Fibroblast of lung (primary cell): ENCODE data around the gene SHROOM3. TPM values are rescaled to one million over a fixed set of nuclear protein-coding genes. Genes with fewer than 3 reads are reported as not detected.

ENCODE experiments used
- DNase-seq, 2 donors: peaks; one replicate each; pipeline versions ENCODE4 v3.0.0 to v3.0.0-alpha.2; 2010; ENCODE audit warnings: low read depth in 2 of 2
- H2AFZ ChIP-seq: 2 replicates; pipeline ENCODE4 v1.5.1; 2012; ENCODE audit warnings: low read length, control low read depth, inconsistent platforms
- H3K27ac ChIP-seq: 2 replicates; pipeline ENCODE4 v1.5.1; 2011; ENCODE audit warnings: low read length, control low read depth; ENCODE audit not compliant: insufficient read depth
- H3K27me3 ChIP-seq: 2 replicates; pipeline ENCODE4 v1.5.1; 2011; ENCODE audit warnings: mild to moderate bottlenecking, low read length; ENCODE audit not compliant: control insufficient read depth, insufficient read depth
- H3K36me3 ChIP-seq: 2 replicates; pipeline ENCODE4 v1.5.1; 2011; ENCODE audit warnings: low read length; ENCODE audit not compliant: control insufficient read depth, insufficient read depth
- H3K4me1 ChIP-seq: 2 replicates; pipeline ENCODE4 v1.5.1; 2011; ENCODE audit warnings: low read length; ENCODE audit not compliant: control insufficient read depth, insufficient read depth; ENCODE audit errors: extremely low read depth
- H3K4me2 ChIP-seq: 2 replicates; pipeline ENCODE4 v1.5.1; 2011; ENCODE audit warnings: low read length, control low read depth; ENCODE audit not compliant: insufficient read depth; ENCODE audit errors: extremely low read depth
- H3K4me3 ChIP-seq, 4 experiments: fragments of 200-600 bp in 1 of 4; sonication (generic) in 1 of 4; replicated peaks in 1 of 4; 2 replicates each; pipeline ENCODE4 v1.5.1; 2011 to 2016; ENCODE audit warnings: low read length in 4 of 4, low read depth in 3 of 4, mild to moderate bottlenecking in 3 of 4, control low read depth in 2 of 4, inconsistent platforms in 1 of 4, mixed read lengths in 1 of 4; ENCODE audit not compliant: insufficient read depth in 1 of 4; ENCODE audit errors: control extremely low read depth in 1 of 4
- H3K79me2 ChIP-seq: 2 replicates; pipeline ENCODE4 v1.5.1; 2012; ENCODE audit warnings: mild to moderate bottlenecking, low read length, inconsistent platforms; ENCODE audit not compliant: control insufficient read depth, insufficient read depth
- H3K9ac ChIP-seq: 2 replicates; pipeline ENCODE4 v1.5.1; 2011; ENCODE audit warnings: mild to moderate bottlenecking, low read length, control low read depth; ENCODE audit not compliant: insufficient read depth
- H3K9me3 ChIP-seq: 2 replicates; pipeline ENCODE4 v1.5.1; 2012; ENCODE audit warnings: low read depth, low read length; ENCODE audit not compliant: control insufficient read depth, insufficient read depth
- H4K20me1 ChIP-seq: 2 replicates; pipeline ENCODE4 v1.5.1; 2011; ENCODE audit warnings: low read length; ENCODE audit not compliant: control insufficient read depth, insufficient read depth; ENCODE audit errors: extremely low read depth
- EZH2 ChIP-seq: IDR thresholded peaks from 2 replicates; pipeline ENCODE4 v1.5.1; 2012; ENCODE audit warnings: low read length, control low read depth, mild to moderate bottlenecking; ENCODE audit errors: missing control alignments
- polyA plus RNA-seq, 2 donors: library from polyadenylated mRNA; depleted of rRNA in 1 of 2; stranded (reverse) in 1 of 2; unstranded in 1 of 2; fragments of >200 nt; gene quantifications; 2 replicates each; pipeline ENCODE4 v1.2.1, GENCODE V29; 2011 to 2012; ENCODE audit warnings: missing spikeins in 1 of 2
- total RNA-seq: library from RNA; depleted of rRNA; stranded (reverse); fragments of >200 nt; gene quantifications from 2 replicates; pipeline ENCODE4 v1.2.1, GENCODE V29; 2014
- TF ChIP-seq, protein P1 (sequence below), 2 donors: IDR thresholded peaks in 1 of 2; conservative IDR thresholded peaks in 1 of 2; 1 replicate in 1 of 2; 2 replicates in 1 of 2; pipeline ENCODE4 v1.5.1; 2011 to 2012; ENCODE audit warnings: low read length in 2 of 2, control low read depth in 1 of 2, inconsistent platforms in 1 of 2, low read depth in 1 of 2, mild to moderate bottlenecking in 1 of 2

The SHROOM3 gene
- total and polyA plus RNA-seq, 2 donors (not counting 1 experiment from before 2014, with no cell fraction given) = 9.9 to 23.9 TPM

DNA sequence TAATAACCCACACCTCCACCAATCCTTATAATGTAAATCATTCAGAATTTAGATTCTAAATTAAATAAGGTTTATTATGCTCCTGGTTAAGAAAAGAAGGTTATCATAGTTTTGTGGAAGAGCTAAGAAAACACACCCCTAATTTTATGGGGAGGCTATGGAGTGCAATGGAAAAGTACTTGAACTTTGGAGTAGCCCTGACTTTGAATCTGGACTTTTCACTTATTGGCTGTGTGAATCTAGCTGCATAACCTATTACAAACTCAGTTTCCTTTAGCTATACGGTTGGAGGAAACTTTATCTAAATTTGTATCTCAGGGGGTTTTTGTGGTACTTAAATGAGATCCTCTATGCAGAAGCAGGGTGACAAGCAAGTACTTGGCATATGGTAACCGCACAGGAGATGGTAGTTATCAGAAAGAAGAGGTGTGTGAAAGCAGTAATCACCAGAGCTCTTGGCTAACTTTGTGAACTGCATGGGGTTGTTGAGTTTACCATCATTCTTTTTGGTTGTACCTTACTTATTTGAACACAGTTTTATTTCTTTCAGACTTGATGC lies 143.1 kb downstream of the SHROOM3 start:
- Histone ChIP-seq H3K9me3 (no peaks in the 10 kb centered on the region), H3K4me2 (no peak overlapping the region), H3K27me3 (no peaks in the 10 kb centered on the region), H3K27ac (no peak overlapping the region), H4K20me1 (no peaks in the 10 kb centered on the region), H3K79me2 (no peaks in the 10 kb centered on the region), H2AFZ (no peak overlapping the region), H3K9ac (no peak overlapping the region), H3K4me3 (no peak overlapping the region), H3K36me3 (no peaks in the 10 kb centered on the region), H3K4me1 (no peaks in the 10 kb centered on the region)
- DNase-seq = no peak
- TF ChIP-seq EZH2 = no peak

DNA sequence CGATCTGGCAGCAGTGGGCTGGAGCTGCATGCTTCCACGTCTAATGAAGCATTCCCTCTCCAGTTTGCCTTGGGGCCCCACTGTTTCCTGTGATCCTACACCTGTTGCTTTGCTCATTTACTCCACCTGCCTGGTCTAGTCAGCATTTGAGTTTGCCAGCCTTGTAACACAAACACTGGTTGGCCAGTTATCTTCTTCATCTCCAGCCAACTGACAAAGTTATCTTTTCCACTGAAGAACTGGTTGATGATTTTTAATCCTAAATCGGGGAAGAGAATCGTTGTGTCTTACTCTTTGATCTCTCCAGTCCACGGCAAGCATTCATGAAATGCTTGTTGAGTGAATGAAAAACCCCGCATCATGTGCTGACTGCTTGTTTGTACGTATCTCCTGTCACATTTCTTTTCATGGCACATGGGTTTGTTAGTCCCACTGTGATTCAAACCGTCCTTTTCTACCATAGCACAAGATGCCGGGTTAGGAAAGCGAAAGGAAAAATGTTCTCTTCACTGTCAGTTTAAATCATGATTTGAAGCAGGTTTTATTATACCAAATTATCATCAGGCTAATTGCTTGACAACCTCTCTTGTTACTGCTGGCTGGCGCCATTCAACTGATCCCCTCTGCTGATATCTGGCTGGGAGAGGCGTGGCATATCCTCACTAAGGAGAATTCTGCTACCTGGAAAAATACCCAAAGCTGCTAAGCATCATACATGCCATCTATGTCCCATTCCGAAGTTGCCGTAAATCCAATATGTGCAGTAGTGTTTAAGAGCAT lies 144.8 kb downstream of the SHROOM3 start:
- Histone ChIP-seq H2AFZ (peak overlapping the region; percentile 36), H3K36me3 (no peaks in the 10 kb centered on the region), H3K4me3 (no peak overlapping the region), H3K4me1 (no peaks in the 10 kb centered on the region), H3K27me3 (no peaks in the 10 kb centered on the region), H3K9me3 (no peaks in the 10 kb centered on the region), H3K27ac (no peak overlapping the region), H3K4me2 (no peak overlapping the region), H4K20me1 (no peaks in the 10 kb centered on the region), H3K9ac (no peak overlapping the region), H3K79me2 (no peaks in the 10 kb centered on the region)
- TF ChIP-seq EZH2 = no peak
- TF ChIP-seq, protein P1, sequence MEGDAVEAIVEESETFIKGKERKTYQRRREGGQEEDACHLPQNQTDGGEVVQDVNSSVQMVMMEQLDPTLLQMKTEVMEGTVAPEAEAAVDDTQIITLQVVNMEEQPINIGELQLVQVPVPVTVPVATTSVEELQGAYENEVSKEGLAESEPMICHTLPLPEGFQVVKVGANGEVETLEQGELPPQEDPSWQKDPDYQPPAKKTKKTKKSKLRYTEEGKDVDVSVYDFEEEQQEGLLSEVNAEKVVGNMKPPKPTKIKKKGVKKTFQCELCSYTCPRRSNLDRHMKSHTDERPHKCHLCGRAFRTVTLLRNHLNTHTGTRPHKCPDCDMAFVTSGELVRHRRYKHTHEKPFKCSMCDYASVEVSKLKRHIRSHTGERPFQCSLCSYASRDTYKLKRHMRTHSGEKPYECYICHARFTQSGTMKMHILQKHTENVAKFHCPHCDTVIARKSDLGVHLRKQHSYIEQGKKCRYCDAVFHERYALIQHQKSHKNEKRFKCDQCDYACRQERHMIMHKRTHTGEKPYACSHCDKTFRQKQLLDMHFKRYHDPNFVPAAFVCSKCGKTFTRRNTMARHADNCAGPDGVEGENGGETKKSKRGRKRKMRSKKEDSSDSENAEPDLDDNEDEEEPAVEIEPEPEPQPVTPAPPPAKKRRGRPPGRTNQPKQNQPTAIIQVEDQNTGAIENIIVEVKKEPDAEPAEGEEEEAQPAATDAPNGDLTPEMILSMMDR (conservative IDR thresholded peaks at IDR 0.05 in 1 of 2, IDR thresholded peaks at IDR 0.05 in 1 of 2; ENCODE audit: low read depth in 1 of 2, low read length in 2 of 2) = no peak
- DNase-seq = no peak

DNA sequence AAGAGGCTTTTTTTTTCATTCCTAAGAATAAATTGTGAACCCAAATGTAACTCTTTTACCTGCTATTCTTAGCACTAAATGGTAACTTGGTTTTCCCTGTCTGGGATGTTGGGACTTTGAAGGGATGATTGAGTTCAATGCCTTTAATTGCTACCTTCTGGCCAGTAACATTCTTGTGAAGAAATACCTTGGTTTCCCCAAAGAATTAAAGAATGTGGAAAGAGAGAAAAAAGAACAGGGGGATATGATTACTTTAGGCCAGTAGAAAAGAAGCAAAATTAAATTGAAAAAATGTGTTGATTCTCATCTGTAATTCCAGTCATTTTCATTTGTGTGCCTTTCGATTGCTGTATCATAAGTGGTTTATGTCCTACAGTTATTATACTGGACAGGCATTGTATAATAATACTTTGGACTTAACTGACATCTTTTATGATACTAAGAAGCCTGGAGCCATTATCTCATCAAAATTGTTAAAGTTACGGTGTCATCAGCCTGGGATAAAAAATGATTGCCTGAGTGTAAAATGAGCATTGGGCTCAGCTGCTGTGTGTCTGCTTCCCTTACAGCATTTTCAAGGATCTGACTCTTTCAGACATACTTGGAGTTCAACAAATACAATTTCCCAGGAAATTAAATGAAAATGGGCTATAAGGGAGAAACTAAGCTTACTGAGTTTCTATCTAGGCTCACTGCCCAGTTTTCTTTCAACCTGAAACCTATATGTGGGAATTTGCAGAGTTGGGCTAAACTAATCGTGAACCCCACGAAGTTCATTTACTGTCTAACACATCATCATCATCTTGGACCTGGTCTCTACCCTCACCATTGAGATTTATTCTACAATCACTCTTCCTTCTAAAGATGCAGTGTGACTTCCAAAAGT lies 146.3 kb downstream of the SHROOM3 start:
- H3K27ac ChIP-seq = no peak overlapping the region
- no peaks in the 10 kb centered on the region for H3K27me3 ChIP-seq
- no peak overlapping the region for H3K9ac ChIP-seq
- no peaks in the 10 kb centered on the region for H3K9me3 ChIP-seq
- H3K4me3 ChIP-seq = no peak overlapping the region
- H3K79me2 ChIP-seq = no peaks in the 10 kb centered on the region
- TF ChIP-seq EZH2 = no peak
- TF ChIP-seq, protein P1 (conservative IDR thresholded peaks at IDR 0.05 in 1 of 2, IDR thresholded peaks at IDR 0.05 in 1 of 2; ENCODE audit: low read depth in 1 of 2, low read length in 2 of 2) = no peak
- no peaks in the 10 kb centered on the region for H4K20me1 ChIP-seq
- no peaks in the 10 kb centered on the region for H3K36me3 ChIP-seq
- no peaks in the 10 kb centered on the region for H3K4me1 ChIP-seq
- H3K4me2 ChIP-seq = no peak overlapping the region
- no peak for DNase-seq
- no peak overlapping the region for H2AFZ ChIP-seq
